ENCODE measurements around the gene GALNS. TPM values are rescaled to one million over a fixed set of nuclear protein-coding genes. Genes with fewer than 3 reads are reported as not detected.
A peak's percentile ranks its signal among the peaks of the same experiment; 100 is the strongest.

The GALNS gene
- total and polyA plus RNA-seq, 11 donors, result 10.7 to 22.7 (median 14.1) TPM

DNA sequence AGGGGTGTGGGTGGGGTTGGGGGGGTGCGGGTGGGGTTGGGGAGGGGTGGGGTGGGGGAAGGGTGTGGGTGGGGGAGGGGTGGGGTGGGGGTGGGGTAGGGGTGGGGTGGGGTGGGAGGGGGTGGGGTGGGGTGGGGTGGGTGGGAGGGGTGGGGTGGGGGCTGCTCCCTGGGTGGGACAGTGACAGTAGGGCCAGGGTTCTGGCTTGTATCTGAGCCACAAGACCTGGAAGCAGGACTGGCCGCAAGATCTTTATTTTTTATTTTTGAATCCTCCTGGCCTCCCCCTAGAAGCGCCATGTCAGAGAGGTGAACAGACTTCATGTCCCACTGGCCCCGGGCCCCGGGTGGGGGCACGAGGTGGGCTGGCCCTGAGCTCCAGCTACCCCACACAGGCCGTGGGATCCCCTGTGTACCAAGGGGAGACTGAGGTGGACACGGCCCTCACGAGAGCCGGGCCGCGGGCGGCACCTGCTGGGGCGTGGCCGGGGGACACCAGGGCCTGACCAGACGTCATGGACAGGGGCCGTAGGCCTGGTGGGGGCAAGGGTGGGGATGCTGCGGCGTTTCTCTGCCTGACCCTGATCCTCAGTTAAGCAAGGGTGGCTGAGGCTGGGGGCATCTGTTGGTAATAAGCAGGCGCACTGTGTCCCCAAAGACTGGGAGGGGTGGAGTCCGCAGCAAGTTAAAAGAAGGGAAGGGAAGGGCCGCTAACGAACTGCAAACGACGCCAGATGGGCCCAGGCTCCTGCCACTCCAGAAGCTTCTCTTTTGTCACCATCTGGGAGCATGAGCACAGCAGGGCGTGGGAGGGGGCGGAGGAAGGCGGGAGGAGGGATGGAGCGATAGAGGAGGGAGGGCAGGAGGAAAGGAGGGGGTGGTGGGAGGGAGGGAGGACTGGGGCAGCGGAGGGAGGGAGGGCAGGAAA, 32.0 kb upstream of the GALNS start:
- intact Hi-C loops (cut with DNase I), result loop anchor here in 6 of 10 donors (2.0 to 5.0 kb wide), 3 partner anchors 20 to 49 kb away; no protein-coding TSS in a partner anchor
- Histone ChIP-seq H3K4me1 (peaks cover 0 to 37% (median 28%) of the 10 kb centered on the region in 12 donors), H3K27ac (peak overlapping the region; percentile 64 to 88 (median 78)), H3K4me3 (no peak overlapping the region), H3K27me3 (no peaks in the 10 kb centered on the region), H3K36me3 (peaks cover 0 to 47% (median 24%) of the 10 kb centered on the region in 9 donors), H3K9me3 (no peaks in the 10 kb centered on the region)
- peak in 2 of 4 donors; percentile 14 to 22 for ATAC-seq
- no peak for TF ChIP-seq POLR2A (IDR thresholded peaks at IDR 0.05)
- TF ChIP-seq, protein P1, sequence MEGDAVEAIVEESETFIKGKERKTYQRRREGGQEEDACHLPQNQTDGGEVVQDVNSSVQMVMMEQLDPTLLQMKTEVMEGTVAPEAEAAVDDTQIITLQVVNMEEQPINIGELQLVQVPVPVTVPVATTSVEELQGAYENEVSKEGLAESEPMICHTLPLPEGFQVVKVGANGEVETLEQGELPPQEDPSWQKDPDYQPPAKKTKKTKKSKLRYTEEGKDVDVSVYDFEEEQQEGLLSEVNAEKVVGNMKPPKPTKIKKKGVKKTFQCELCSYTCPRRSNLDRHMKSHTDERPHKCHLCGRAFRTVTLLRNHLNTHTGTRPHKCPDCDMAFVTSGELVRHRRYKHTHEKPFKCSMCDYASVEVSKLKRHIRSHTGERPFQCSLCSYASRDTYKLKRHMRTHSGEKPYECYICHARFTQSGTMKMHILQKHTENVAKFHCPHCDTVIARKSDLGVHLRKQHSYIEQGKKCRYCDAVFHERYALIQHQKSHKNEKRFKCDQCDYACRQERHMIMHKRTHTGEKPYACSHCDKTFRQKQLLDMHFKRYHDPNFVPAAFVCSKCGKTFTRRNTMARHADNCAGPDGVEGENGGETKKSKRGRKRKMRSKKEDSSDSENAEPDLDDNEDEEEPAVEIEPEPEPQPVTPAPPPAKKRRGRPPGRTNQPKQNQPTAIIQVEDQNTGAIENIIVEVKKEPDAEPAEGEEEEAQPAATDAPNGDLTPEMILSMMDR (IDR thresholded peaks at IDR 0.05), result no peak
- 52 to 64% (median 56%) methylated on average over 26 to 30 of the region's 30 CpGs for WGBS, 4 donors
- peak; percentile 71 to 84 (median 75) for DNase-seq

DNA sequence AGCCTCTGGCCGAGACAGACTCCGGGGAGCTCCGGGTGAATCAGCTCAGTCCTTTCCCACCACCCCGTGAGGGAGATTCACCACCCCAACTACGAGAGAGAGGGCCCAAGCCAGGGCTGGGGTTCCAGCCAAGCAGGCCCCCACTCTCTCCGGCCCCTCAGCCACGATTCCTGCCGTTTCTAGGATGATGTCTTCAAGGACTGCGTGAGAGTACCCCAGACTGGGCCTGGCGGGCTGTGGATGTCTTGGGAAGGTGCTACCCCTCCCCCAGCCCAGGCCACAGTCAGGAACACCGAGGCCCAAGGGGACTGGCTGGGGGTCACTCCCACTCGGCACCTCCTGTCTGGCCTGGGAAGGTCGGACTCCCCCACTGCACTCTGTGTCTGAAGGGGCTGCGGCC, 31.3 kb upstream of the GALNS start:
- Histone ChIP-seq H3K4me1 (peaks cover 0 to 37% (median 28%) of the 10 kb centered on the region in 12 donors), H3K9me3 (no peaks in the 10 kb centered on the region), H3K4me3 (peak overlapping the region in 3 of 12 donors; percentile 5 to 15 (median 8)), H3K36me3 (peaks cover 0 to 53% (median 31%) of the 10 kb centered on the region in 9 donors), H3K27ac (peak overlapping the region; percentile 71 to 94 (median 81)), H3K27me3 (no peaks in the 10 kb centered on the region)
- DNase-seq, result no peak
- no peak for ATAC-seq
- intact Hi-C loops (cut with DNase I), result loop anchor here in 6 of 10 donors (2.0 to 5.0 kb wide), 3 partner anchors 21 to 49 kb away; no protein-coding TSS in a partner anchor
- TF ChIP-seq, protein P1 (IDR thresholded peaks at IDR 0.05), result no peak
- no peak for TF ChIP-seq POLR2A (IDR thresholded peaks at IDR 0.05)
- 44 to 62% (median 58%) methylated on average over 7 to 14 of the region's 14 CpGs for WGBS, 4 donors

DNA sequence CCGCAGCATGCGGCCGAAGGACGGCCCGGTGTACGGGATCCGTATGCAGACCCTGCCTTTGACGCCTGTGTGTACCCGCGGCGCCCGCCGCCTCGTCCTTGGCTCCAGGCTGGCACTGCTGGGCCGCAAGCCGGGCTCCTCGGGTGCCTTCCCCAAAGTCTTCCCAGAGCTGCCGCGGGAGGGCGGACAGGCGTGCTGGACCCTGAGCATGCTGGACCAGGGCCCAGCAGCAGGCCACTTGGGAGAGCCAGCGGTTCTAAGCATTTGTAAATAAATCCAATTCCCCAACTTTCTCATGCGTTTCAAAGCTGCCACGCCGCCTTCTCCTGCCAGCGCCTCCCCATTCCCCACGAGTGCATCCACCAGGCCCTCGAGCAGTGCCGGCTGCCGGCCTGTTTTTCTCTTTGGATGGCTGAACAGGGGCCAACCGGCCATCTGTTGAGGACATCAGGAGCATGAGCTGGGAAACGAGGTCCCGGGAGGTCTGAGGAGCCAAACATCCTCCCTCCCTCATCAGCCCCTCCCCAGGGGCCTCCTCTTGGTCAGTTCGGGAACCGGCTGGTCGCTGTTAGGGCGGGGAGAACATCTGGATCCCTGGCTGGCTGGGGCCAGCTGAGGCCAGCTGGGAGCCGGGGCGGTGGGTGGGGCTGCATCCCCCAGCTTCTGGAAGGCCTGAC, 30.2 kb upstream of the GALNS start:
- intact Hi-C loops (cut with DNase I), result loop anchor here in 7 of 10 donors (1.0 to 5.0 kb wide), 11 partner anchors 22 to 54 kb away; partner anchors contain the start of genes TRAPPC2L (in 2 of the 7) and GALNS (in 1 of the 7)
- peak; percentile 81 to 92 (median 88) for ATAC-seq
- peak overlapping the region in 1 of 12 donors; percentile 3 for H3K4me3 ChIP-seq
- H3K9me3 ChIP-seq, result no peaks in the 10 kb centered on the region
- peak; percentile 92 to 97 (median 94) for DNase-seq
- no peak for TF ChIP-seq POLR2A (IDR thresholded peaks at IDR 0.05)
- TF ChIP-seq, protein P1 (IDR thresholded peaks at IDR 0.05), result peak in 11 of 12 donors; percentile 12 to 59 (median 38)
- H3K4me1 ChIP-seq, result peaks cover 0 to 39% (median 28%) of the 10 kb centered on the region in 12 donors
- WGBS, 4 donors, result 44 to 63% (median 51%) methylated on average over 31 to 39 of the region's 39 CpGs
- H3K36me3 ChIP-seq, result peaks cover 0 to 55% (median 29%) of the 10 kb centered on the region in 9 donors
- no peaks in the 10 kb centered on the region for H3K27me3 ChIP-seq
- peak overlapping the region; percentile 31 to 94 (median 81) for H3K27ac ChIP-seq

Data from heart left ventricle (tissue), 16 donors.